Gastrocnemius medialis (tissue), 4 donors: ENCODE measurements around the gene TACR1.

Experiments used
- POLR2A ChIP-seq, 2 donors: fragments of 450-650 bp; IDR thresholded peaks; one replicate each; pipeline ENCODE4 v1.6.1; 2017; ENCODE audit warnings: antibody characterized with exemption in 2 of 2, mild to moderate bottlenecking in 2 of 2, moderate library complexity in 2 of 2
- TF ChIP-seq, protein P1 (sequence below), 5 experiments: fragments of 450-650 bp in 3 of 5; fragments of 200-600 bp in 2 of 5; sonication (generic) in 2 of 5; IDR thresholded peaks in 4 of 5; conservative IDR thresholded peaks in 1 of 5; 1 replicate in 4 of 5; 2 replicates in 1 of 5; pipeline ENCODE4 v1.5.1; 2016 to 2019; ENCODE audit warnings: antibody characterized with exemption in 5 of 5, mild to moderate bottlenecking in 3 of 5, moderate library complexity in 3 of 5

DNA sequence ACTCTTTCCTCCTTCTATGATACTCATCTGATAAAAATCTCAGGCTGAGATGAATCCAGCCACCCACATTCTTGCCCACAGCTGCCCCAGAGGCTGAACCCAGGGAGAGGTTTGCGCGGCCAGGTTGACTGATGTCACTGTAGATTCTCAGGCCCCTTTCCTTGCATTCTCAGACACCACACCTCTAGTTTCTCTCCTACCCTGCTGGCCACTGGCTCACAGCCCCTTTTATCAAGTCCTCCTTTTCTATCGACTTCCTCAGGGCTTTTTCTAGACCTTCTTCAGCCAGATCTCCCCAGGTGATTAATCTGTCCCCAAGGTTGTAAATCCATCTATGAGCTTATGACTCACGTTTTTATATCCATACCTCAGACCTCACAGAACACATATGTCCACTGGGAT lies 99.8 kb downstream of the TACR1 start:
- TF ChIP-seq, protein P1, sequence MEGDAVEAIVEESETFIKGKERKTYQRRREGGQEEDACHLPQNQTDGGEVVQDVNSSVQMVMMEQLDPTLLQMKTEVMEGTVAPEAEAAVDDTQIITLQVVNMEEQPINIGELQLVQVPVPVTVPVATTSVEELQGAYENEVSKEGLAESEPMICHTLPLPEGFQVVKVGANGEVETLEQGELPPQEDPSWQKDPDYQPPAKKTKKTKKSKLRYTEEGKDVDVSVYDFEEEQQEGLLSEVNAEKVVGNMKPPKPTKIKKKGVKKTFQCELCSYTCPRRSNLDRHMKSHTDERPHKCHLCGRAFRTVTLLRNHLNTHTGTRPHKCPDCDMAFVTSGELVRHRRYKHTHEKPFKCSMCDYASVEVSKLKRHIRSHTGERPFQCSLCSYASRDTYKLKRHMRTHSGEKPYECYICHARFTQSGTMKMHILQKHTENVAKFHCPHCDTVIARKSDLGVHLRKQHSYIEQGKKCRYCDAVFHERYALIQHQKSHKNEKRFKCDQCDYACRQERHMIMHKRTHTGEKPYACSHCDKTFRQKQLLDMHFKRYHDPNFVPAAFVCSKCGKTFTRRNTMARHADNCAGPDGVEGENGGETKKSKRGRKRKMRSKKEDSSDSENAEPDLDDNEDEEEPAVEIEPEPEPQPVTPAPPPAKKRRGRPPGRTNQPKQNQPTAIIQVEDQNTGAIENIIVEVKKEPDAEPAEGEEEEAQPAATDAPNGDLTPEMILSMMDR (IDR thresholded peaks at IDR 0.05 in 4 of 5, conservative IDR thresholded peaks at IDR 0.05 in 1 of 5): no peak
- no peak for TF ChIP-seq POLR2A (IDR thresholded peaks at IDR 0.05)
